Kidney capillary endothelial cell (primary cell): ENCODE measurements around the gene MAD2L2.
A peak's percentile ranks its signal among the peaks of the same experiment; 100 is the strongest.

Experiments used
- DNase-seq: peaks from one replicate; pipeline ENCODE4 v3.0.0-alpha.2; 2018; ENCODE audit warnings: low spot score

Gene MAD2L2

GRCh38 chr1:11704691-11705475 lies 23.9 kb upstream of the MAD2L2 start:
- DNase-seq, result no peak

GRCh38 chr1:11704194-11704529 lies 23.2 kb upstream of the MAD2L2 start:
- DNase-seq, result no peak

- DNase-seq, result no peak
Observed at GRCh38 chr1:11703357-11704193, 22.6 kb upstream of the MAD2L2 start.

GRCh38 chr1:11701981-11702803 lies 21.2 kb upstream of the MAD2L2 start:
- no peak for DNase-seq

GRCh38 chr1:11701551-11701961 lies 20.6 kb upstream of the MAD2L2 start:
- no peak for DNase-seq

- no peak for DNase-seq
Observed at GRCh38 chr1:11700601-11701467, 19.9 kb upstream of the MAD2L2 start.

GRCh38 chr1:11697893-11698210 lies 16.9 kb upstream of the MAD2L2 start:
- DNase-seq, result no peak

- no peak for DNase-seq
Observed at GRCh38 chr1:11697188-11697892, 16.4 kb upstream of the MAD2L2 start.

- DNase-seq, result no peak
Observed at GRCh38 chr1:11695861-11696260, 14.9 kb upstream of the MAD2L2 start.

- DNase-seq, result no peak
Observed at GRCh38 chr1:11693917-11694316, 13.0 kb upstream of the MAD2L2 start.

- peak; percentile 93 for DNase-seq
Observed at GRCh38 chr1:11693024-11693590, 12.2 kb upstream of the MAD2L2 start.

GRCh38 chr1:11691928-11692711 lies 11.2 kb upstream of the MAD2L2 start:
- DNase-seq, result no peak

GRCh38 chr1:11691302-11691914 lies 10.5 kb upstream of the MAD2L2 start, which contains the start of gene DRAXIN:
TSS of gene DRAXIN (plus strand) at chr1:11691710. CDS start at chr1:11706259, 14,549 bp downstream.
- DNase-seq, result peak; percentile 10

- no peak for DNase-seq
Observed at GRCh38 chr1:11690397-11691301, 9.7 kb upstream of the MAD2L2 start.

- no peak for DNase-seq
Observed at GRCh38 chr1:11688506-11688905, 7.6 kb upstream of the MAD2L2 start.

GRCh38 chr1:11685210-11685752 lies 4.3 kb upstream of the MAD2L2 start:
- DNase-seq, result no peak

- DNase-seq, result no peak
Observed at GRCh38 chr1:11684070-11684469, 3.1 kb upstream of the MAD2L2 start.

- no peak for DNase-seq
Observed at GRCh38 chr1:11682799-11683198, 1.9 kb upstream of the MAD2L2 start.
